ENCODE results near the gene MECP2.
A peak's percentile ranks its signal among the peaks of the same experiment; 100 is the strongest.
"Not testable (repeated sequence)": the region's sequence is repeated elsewhere in the genome, so short reads cannot be mapped to it uniquely, and the experiment has no call there.

Gene MECP2

DNA sequence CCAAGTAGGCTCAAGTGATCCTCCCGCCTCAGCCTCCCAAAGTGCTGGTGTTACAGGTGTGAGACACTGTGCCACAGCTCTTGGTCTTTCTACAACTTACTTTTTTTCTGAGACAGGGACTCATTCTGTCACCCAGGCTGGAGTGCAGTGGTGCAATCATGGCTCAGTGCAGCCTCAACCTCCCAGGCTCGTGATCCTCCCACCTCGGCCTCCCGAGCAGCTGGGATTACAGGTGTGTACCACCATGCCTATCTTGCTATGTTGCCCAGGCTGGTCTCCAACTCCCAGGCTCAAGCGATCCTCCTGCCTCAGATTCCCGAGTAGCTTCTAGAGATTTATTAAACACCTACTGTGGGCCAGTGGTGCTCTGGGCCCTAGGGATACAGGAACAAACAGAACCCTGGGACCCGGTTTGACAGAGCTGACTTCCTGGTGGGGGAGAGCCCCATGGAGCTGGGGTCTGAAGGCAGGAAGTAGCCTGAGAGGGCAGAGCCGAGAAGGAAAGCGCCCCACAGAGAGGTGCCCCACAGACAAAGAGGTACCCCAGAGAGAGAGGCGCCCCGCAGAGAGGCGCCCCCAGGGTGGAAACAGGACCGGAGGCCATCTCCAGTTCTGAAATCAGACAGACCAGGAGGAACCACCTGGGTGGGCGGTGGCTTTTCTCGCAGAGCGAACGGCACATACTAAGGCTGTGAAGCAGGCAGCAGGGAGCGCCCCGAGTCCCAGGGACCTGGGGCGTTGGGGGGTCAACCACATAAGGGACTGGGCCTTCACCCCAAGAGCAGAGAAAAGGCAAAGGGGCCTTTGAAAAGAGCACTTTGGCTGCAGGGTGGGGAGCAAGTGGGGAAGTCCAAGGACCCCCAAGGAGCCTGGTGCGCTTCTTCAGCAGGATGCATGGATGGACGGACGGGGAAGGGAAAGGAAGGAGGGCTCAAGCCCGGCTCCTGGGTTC lies 82.8 kb downstream of the MECP2 start:
- no peak for DNase-seq

DNA sequence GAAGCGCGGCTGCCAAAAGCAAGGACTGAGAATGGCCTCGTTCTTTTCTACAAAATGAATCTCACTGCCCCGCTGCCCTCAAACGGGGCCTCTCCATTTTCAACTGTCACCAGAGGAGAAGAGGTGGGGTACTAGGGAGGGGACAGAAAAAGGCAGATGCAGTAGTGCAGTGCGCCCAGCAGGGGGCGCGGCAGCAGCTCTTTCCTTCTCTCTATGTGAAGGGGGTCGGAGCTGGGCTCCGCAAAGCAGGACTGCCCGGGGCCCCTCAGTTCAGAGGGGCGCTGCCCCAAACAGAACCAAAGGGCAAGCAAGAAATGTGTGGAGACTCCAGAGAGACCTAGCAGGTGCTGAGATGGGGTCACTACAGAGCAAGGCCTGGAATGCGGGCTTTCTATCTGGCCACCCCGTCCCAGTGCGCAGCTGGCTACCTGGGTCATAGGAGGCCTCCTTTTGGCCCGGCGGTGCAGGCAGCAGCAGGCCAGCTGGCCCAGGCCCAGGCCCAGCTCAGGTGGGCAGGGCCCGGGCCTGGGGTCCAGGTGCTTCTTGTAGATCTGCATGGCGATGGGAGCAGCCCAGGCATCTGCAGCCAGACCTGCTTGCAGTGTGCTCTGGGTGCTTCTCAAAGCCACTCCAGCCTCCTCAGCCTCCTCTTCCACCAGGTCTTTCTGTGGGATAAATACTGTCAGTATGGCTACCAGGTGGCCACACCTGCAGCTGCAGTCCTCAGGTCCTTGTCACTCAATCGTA lies 83.7 kb downstream of the MECP2 start:
- DNase-seq, result peak; percentile 38

- no peak for DNase-seq
Observed at GRCh38 chrX:154013001-154013421, 84.5 kb downstream of the MECP2 start.

DNA sequence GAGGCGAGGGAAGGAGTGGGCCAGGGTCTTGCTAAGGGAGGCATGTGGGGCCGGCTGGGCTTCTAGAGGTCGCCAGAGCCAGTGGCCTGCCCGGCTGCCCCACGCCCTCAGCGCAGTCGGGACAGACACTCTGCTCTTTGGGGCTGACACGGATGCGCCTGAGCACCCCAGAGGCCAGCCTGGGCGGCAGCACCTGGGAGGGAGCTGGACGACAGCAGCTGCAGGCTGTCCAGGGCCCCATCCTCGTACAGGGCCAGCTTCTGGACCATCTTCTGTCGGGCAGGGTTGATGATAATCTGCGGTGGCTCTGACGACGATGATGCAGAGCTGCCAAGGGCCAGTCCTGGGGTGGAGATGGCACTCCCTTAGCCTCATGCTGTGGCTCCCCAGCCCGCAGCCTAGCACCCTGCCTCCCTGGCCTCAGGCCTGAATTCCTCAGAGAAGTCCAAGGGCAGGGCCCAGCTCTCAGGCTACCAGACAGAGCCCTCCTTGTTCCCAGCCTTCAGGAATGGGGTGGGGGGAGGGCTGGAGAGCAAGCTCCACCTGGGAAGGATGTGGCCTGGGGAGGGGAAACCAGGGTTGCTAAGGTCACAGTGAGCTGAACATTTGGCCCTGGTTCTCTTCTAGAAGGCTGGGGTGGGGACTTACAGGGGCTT lies 85.1 kb downstream of the MECP2 start:
- no peak for DNase-seq

DNA sequence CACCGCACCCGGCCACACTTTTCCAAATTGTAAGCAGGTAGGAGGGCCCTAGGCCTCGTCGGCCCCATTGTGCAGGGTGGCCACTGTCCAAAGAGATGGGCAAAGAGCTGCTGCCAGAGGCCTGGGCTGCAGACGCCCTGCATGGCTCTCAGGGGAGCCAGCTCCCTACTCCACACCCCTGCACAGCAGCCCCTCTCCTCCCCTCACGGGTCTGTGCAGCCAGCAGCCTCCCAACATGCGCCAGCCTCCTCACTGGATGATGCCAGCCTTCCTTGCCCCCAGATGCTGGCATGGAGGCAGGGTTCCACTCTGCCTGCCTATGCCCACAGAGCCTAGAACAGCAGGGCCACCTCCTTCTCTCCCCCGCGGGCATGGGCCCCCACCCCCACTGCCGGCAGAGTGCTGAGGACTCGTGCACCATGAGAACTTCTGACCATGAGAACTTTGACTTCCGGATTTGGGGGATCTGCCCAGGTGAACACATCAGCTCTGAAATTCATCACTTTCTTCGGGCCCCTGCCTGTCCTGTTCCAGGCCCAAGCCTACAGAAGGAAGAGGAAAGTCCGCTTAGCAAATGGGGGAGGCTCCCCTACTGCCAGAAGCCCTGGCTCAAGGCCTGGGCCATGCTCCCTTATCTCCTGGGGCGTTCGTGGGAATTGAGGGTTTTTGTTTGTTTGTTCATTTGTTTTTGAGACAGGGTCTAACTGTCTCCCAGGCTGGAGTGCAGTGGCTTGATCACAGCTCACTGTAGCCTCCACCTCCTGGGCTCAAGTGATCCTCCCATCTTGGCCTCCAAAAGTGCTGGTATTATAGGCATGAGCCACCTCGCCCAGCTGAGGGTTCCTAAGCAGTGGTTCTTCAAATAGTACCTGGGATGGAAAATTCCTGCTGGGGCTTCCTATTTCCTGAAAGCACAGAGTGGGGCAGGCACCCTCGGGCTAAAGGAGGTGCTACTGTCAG lies 85.9 kb downstream of the MECP2 start:
- DNase-seq, result no peak

DNA sequence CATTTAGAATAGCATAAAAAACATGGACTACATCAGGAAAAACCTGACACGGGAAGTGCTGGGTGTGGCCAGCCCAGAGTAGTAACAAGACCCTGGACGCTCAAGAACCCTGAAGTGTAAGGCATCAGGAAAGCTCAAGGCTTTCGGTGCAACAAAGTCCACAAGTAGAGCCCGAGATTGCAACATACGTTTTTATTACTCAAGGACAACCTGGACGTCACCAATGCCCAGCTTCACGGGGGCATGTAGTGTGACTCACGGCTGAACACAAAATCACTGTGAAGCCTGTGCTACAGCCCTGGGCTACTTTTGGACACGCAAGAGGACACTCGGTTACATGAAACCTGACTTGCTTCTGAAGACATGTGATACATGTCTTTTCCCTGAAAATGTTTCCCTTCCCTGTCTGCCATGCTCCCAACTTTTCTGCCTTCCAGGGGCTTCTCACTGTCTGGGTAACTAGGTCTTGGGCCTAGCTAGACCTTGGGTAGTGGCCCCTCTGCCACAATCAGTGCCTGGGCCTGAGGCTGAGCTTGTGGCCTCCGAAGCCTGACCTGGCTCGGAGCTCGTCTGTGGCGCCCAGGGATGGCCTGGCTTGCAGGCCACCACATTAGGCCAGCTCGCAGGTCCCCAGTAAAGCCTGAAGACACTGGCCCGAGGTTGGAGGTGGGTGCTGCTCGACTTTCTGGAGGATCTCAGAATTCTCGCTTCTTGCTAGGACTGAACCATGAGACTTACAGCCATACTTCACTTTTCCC lies 87.0 kb downstream of the MECP2 start:
- no peak for DNase-seq

- DNase-seq, result no peak
Observed at GRCh38 chrX:154008521-154008920, 89.0 kb downstream of the MECP2 start.

DNA sequence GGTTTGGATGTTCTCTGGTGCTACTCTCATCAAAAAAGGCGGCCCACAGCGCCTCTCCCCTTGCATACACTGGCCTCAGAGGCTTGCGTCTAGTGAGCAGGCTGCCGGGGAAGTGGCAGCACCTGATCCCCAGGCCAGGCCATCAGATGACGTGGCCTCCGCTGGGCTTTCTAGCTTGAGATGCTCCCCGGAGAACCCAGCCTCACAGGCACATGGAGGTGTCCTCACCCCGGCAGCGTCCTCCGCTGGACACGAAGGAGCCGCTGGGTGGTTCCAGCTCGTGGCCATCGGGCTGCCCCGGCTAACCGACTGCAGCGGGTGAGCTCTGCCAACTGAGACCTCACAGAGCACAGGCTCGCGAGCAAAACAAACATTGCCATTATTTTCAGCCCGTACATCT lies 90.6 kb downstream of the MECP2 start:
- no peak for DNase-seq

DNA sequence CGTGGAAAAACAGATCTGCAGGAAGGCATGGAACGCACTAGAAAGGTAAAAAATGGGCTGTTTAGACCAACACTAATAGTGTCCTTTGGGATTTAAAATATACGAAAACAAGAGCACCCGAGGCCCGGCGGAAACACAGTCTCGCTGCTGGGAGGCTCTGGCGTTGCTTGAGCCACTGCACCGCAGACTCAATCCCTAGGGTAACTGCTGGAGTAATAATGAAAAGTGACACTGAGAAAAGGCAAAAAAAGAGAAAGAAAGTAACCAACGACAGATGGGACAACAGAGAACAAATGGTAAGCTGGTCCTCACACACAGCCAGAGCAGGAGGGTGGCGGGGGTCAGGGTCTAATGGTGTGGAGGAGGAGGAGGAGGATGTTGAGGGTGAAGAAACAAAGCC lies 93.2 kb downstream of the MECP2 start:
- no peak for DNase-seq

GRCh38 chrX:154002215-154002719 lies 95.2 kb downstream of the MECP2 start:
- DNase-seq, result peak; percentile 54

- no peak for DNase-seq
Observed at GRCh38 chrX:154000051-154000450, 97.5 kb downstream of the MECP2 start.

- no peak for DNase-seq
Observed at GRCh38 chrX:153999359-154000037, 98.0 kb downstream of the MECP2 start.

DNA sequence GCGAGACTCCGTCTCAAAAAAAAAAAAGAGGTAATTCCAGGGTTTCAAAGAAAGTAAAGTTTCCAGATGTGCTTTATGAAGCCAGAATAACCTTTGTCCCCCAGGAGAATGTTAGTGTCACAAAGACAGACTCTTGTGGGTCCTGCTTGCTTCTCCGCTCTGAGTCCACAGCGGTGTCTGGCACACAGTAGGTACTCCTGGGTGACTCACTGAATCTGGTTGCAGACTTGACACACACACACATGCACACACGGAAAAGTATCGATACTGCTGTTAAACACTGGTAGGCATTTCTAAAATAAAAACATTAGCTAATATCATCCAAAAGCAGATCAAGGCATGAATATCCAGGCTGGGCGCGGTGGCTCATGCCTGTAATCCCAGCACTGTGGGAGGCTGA lies 102.0 kb downstream of the MECP2 start:
- no peak for DNase-seq

- DNase-seq, result not testable (repeated sequence)
Observed at GRCh38 chrX:153994398-153994797, 103.1 kb downstream of the MECP2 start.

GRCh38 chrX:153993978-153994377 lies 103.5 kb downstream of the MECP2 start:
- no peak for DNase-seq

DNA sequence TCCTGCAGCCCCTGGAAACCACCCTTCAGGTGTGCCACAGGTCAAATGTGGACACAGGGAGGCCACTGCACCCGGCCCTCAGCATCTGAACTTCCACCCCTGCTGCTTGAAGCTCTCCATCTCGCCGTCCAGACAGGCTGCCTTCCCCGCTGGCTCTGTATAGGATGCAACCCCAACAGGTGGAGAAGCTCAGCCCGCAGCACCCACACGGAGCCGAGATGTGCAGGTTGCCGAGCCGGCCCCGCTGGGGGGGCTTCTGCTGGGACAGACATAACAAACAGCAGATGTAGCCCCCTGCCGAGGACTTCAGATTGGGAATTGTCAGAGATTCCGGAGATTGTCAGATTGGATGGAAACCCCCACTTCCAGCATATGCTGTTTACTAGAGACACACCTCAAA lies 104.4 kb downstream of the MECP2 start:
- DNase-seq, result no peak

GRCh38 chrX:153992180-153992579 lies 105.3 kb downstream of the MECP2 start:
- no peak for DNase-seq

DNA sequence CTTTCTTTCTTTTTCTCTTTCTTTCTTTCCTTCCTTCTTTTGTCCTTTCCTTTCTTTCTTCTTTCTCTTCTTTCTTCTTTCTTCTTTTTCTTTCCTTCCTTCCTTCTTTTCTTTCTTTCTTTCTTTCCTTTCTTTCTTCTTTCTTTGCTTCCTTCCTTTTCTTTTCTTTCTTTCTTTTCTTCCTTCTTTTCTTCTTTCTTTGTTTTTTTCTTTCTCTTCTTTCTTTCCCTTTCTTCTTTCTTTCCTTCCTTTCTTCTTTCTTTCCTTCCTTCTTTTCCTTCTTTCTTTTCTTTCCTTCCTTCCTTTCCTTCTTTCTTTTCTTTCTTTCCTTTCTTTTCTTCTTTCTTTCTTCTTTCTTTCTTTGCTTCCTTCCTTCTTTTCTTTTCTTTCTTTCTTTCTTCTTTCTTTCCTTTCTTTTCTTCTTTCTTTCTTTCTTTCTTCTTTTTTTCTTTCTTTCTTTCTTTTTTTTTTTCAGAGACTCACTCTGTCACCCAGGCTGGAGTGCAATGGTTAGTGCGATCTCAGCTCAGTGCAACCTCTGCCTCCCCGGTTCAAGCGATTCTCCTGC lies 106.4 kb downstream of the MECP2 start:
- DNase-seq, result no peak

DNA sequence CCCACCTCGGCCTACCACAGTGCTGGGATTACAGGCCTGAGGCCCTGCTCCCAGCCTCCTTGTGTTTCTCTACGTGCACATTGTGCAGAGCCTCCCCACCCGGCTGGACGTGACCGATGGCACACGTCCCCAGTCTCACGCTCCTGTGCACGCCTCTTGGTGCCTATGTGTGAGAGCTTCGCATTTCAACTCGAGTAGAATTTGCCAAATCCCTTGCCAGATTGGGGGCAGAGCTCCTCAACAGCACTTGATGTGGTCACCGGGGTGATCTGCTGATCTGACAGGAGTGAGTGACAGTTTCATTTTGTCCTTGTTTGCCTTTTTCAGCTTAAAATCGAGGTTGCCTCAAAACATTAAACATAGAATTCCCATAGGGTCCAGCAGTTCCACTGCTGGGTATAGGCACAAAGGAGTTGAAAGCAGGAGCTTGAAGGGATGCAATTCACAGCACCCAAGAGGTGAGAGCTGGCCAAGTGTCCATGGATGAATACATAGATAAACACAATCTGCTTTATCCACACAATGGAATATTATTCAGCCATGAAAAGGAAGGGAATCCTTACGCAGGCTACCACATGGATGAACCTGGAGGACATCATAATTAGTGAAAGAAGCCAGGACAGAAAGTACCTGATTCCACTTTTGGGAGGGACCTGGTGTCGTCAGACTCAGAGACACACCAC lies 107.4 kb downstream of the MECP2 start:
- no peak for DNase-seq

GRCh38 chrX:153988493-153988892 lies 109.0 kb downstream of the MECP2 start:
- DNase-seq, result no peak

Measured in activated gamma-delta T cell treated with Interleukin-2 at 50 U/mL for 16 hours (primary cell).